Fibroblast of lung (primary cell): ENCODE measurements around the gene CLDN19. TPM values are rescaled to one million over a fixed set of nuclear protein-coding genes. Genes with fewer than 3 reads are reported as not detected.

Experiments
- DNase-seq, 2 donors: peaks; one replicate each; pipeline versions ENCODE4 v3.0.0 to v3.0.0-alpha.2; 2010; ENCODE audit warnings: low read depth in 2 of 2
- H2AFZ ChIP-seq: 2 replicates; pipeline ENCODE4 v1.5.1; 2012; ENCODE audit warnings: low read length, control low read depth, inconsistent platforms
- H3K27ac ChIP-seq: 2 replicates; pipeline ENCODE4 v1.5.1; 2011; ENCODE audit warnings: low read length, control low read depth; ENCODE audit not compliant: insufficient read depth
- H3K27me3 ChIP-seq: 2 replicates; pipeline ENCODE4 v1.5.1; 2011; ENCODE audit warnings: mild to moderate bottlenecking, low read length; ENCODE audit not compliant: control insufficient read depth, insufficient read depth
- H3K36me3 ChIP-seq: 2 replicates; pipeline ENCODE4 v1.5.1; 2011; ENCODE audit warnings: low read length; ENCODE audit not compliant: control insufficient read depth, insufficient read depth
- H3K4me1 ChIP-seq: 2 replicates; pipeline ENCODE4 v1.5.1; 2011; ENCODE audit warnings: low read length; ENCODE audit not compliant: control insufficient read depth, insufficient read depth; ENCODE audit errors: extremely low read depth
- H3K4me2 ChIP-seq: 2 replicates; pipeline ENCODE4 v1.5.1; 2011; ENCODE audit warnings: low read length, control low read depth; ENCODE audit not compliant: insufficient read depth; ENCODE audit errors: extremely low read depth
- H3K4me3 ChIP-seq, 4 experiments: fragments of 200-600 bp in 1 of 4; sonication (generic) in 1 of 4; replicated peaks in 1 of 4; 2 replicates each; pipeline ENCODE4 v1.5.1; 2011 to 2016; ENCODE audit warnings: low read length in 4 of 4, low read depth in 3 of 4, mild to moderate bottlenecking in 3 of 4, control low read depth in 2 of 4, inconsistent platforms in 1 of 4, mixed read lengths in 1 of 4; ENCODE audit not compliant: insufficient read depth in 1 of 4; ENCODE audit errors: control extremely low read depth in 1 of 4
- H3K79me2 ChIP-seq: 2 replicates; pipeline ENCODE4 v1.5.1; 2012; ENCODE audit warnings: mild to moderate bottlenecking, low read length, inconsistent platforms; ENCODE audit not compliant: control insufficient read depth, insufficient read depth
- H3K9ac ChIP-seq: 2 replicates; pipeline ENCODE4 v1.5.1; 2011; ENCODE audit warnings: mild to moderate bottlenecking, low read length, control low read depth; ENCODE audit not compliant: insufficient read depth
- H3K9me3 ChIP-seq: 2 replicates; pipeline ENCODE4 v1.5.1; 2012; ENCODE audit warnings: low read depth, low read length; ENCODE audit not compliant: control insufficient read depth, insufficient read depth
- H4K20me1 ChIP-seq: 2 replicates; pipeline ENCODE4 v1.5.1; 2011; ENCODE audit warnings: low read length; ENCODE audit not compliant: control insufficient read depth, insufficient read depth; ENCODE audit errors: extremely low read depth
- EZH2 ChIP-seq: IDR thresholded peaks from 2 replicates; pipeline ENCODE4 v1.5.1; 2012; ENCODE audit warnings: low read length, control low read depth, mild to moderate bottlenecking; ENCODE audit errors: missing control alignments
- polyA minus RNA-seq: library from RNA; depleted of rRNA, polyadenylated mRNA; stranded (reverse); fragments of >200 nt; gene quantifications from 2 replicates; pipeline ENCODE4 v1.2.3, GENCODE V29; 2011; ENCODE audit warnings: low replicate concordance
- polyA plus RNA-seq, 2 donors: library from polyadenylated mRNA; depleted of rRNA in 1 of 2; stranded (reverse) in 1 of 2; unstranded in 1 of 2; fragments of >200 nt; gene quantifications; 2 replicates each; pipeline ENCODE4 v1.2.1, GENCODE V29; 2011 to 2012; ENCODE audit warnings: missing spikeins in 1 of 2
- total RNA-seq: library from RNA; depleted of rRNA; stranded (reverse); fragments of >200 nt; gene quantifications from 2 replicates; pipeline ENCODE4 v1.2.1, GENCODE V29; 2014
- TF ChIP-seq, protein P1 (sequence below), 2 donors: IDR thresholded peaks in 1 of 2; conservative IDR thresholded peaks in 1 of 2; 1 replicate in 1 of 2; 2 replicates in 1 of 2; pipeline ENCODE4 v1.5.1; 2011 to 2012; ENCODE audit warnings: low read length in 2 of 2, control low read depth in 1 of 2, inconsistent platforms in 1 of 2, low read depth in 1 of 2, mild to moderate bottlenecking in 1 of 2

CLDN19 gene, protein sequence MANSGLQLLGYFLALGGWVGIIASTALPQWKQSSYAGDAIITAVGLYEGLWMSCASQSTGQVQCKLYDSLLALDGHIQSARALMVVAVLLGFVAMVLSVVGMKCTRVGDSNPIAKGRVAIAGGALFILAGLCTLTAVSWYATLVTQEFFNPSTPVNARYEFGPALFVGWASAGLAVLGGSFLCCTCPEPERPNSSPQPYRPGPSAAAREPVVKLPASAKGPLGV
- total RNA-seq (not detected in 2 replicates), polyA plus RNA-seq (not detected in 2 replicates), polyA minus RNA-seq (not detected in 2 replicates)
- polyA plus RNA-seq (2012), result not detected in 2 replicates

GRCh38 chr1:42739753-42740700 is at the start of gene CLDN19:
CLDN19 (minus strand) TSS chr1:42740236; CDS start chr1:42740063, 173 bp downstream.
- Histone ChIP-seq H3K79me2 (no peaks in the 10 kb centered on the region), H3K36me3 (no peaks in the 10 kb centered on the region), H2AFZ (no peak within 1 kb of the TSS), H3K9ac (no peak within 1 kb of the TSS), H4K20me1 (no peaks in the 10 kb centered on the region), H3K4me2 (no peak within 1 kb of the TSS), H3K9me3 (no peaks in the 10 kb centered on the region), H3K27me3 (no peaks in the 10 kb centered on the region), H3K27ac (no peak within 1 kb of the TSS), H3K4me3 (no peak within 1 kb of the TSS), H3K4me1 (no peaks in the 10 kb centered on the region)
- no peak for DNase-seq
- TF ChIP-seq, protein P1, sequence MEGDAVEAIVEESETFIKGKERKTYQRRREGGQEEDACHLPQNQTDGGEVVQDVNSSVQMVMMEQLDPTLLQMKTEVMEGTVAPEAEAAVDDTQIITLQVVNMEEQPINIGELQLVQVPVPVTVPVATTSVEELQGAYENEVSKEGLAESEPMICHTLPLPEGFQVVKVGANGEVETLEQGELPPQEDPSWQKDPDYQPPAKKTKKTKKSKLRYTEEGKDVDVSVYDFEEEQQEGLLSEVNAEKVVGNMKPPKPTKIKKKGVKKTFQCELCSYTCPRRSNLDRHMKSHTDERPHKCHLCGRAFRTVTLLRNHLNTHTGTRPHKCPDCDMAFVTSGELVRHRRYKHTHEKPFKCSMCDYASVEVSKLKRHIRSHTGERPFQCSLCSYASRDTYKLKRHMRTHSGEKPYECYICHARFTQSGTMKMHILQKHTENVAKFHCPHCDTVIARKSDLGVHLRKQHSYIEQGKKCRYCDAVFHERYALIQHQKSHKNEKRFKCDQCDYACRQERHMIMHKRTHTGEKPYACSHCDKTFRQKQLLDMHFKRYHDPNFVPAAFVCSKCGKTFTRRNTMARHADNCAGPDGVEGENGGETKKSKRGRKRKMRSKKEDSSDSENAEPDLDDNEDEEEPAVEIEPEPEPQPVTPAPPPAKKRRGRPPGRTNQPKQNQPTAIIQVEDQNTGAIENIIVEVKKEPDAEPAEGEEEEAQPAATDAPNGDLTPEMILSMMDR (conservative IDR thresholded peaks at IDR 0.05 in 1 of 2, IDR thresholded peaks at IDR 0.05 in 1 of 2; ENCODE audit: low read depth in 1 of 2, low read length in 2 of 2), result no peak
- no peak for TF ChIP-seq EZH2

- no peak overlapping the region for H3K4me3 ChIP-seq
These were observed 48.0 kb upstream of the CLDN19 start for GRCh38 chr1:42788021-42788420.

More at GRCh38 chr1:42788021-42788420, 48.0 kb upstream of the CLDN19 start:
- no peak for DNase-seq
- Histone ChIP-seq H4K20me1 (no peaks in the 10 kb centered on the region), H3K4me1 (no peaks in the 10 kb centered on the region), H3K79me2 (no peaks in the 10 kb centered on the region), H3K27ac (no peak overlapping the region), H3K9ac (no peak overlapping the region), H3K9me3 (no peaks in the 10 kb centered on the region), H2AFZ (no peak overlapping the region), H3K4me2 (no peak overlapping the region), H3K36me3 (no peaks in the 10 kb centered on the region), H3K27me3 (no peaks in the 10 kb centered on the region)
- TF ChIP-seq, protein P1 (conservative IDR thresholded peaks at IDR 0.05 in 1 of 2, IDR thresholded peaks at IDR 0.05 in 1 of 2; ENCODE audit: low read depth in 1 of 2, low read length in 2 of 2), result no peak
- TF ChIP-seq EZH2, result no peak
